Caco-2 (cell line): ENCODE data around the gene DDX4. TPM values are rescaled to one million over a fixed set of nuclear protein-coding genes. Genes with fewer than 3 reads are reported as not detected.

Experiments
- BruUV-seq: library from RNA; stranded (reverse); fragments of 400-500 nt; replicated peaks from 2 replicates; lab custom pipeline; 2021; lab: Mats Ljungman, UMichigan
- CTCF ChIA-PET: fragments of 300-600 bp; sonication (Branson Sonifier 250); formaldehyde crosslinking; loops from one replicate; lab custom pipeline; 2022; ENCODE audit warnings: antibody characterized with exemption; lab: Charles Lee
- POLR2A ChIA-PET: fragments of 300-600 bp; sonication (Branson Sonifier 250); formaldehyde crosslinking; loops from one replicate; lab custom pipeline; 2022; ENCODE audit warnings: antibody characterized with exemption; lab: Charles Lee
- DNase-seq, 2 experiments: peaks; one replicate each; pipeline versions ENCODE4 v3.0.0 to v3.0.0-alpha.2; 2020 to 2022
- H3K27me3 ChIP-seq: replicated peaks from 2 replicates; pipeline ENCODE4 v1.6.0; 2011; ENCODE audit warnings: low read length; ENCODE audit not compliant: control insufficient read depth, insufficient read depth
- H3K36me3 ChIP-seq: 2 replicates; pipeline ENCODE4 v1.5.1; 2011; ENCODE audit warnings: low read length; ENCODE audit not compliant: control insufficient read depth, insufficient read depth
- H3K4me1 ChIP-seq: fragments of 250-450 bp; sonication (Bioruptor Pico); 2 replicates; pipeline ENCODE4 v1.5.1; 2020; ENCODE audit warnings: mild to moderate bottlenecking
- H3K4me3 ChIP-seq: 2 replicates; pipeline ENCODE4 v1.5.1; 2011; ENCODE audit warnings: low read depth, mild to moderate bottlenecking, control low read depth, low read length
- H3K9me3 ChIP-seq: fragments of 250-450 bp; sonication (Bioruptor Pico); 2 replicates; pipeline ENCODE4 v1.5.1; 2020; ENCODE audit warnings: mild to moderate bottlenecking, moderate library complexity
- H3K27ac Mint-ChIP-seq: one replicate; pipeline ENCODE4 v1.8.0; 2022; ENCODE audit warnings: mixed read lengths; ENCODE audit not compliant: unreplicated experiment
- H3K27me3 Mint-ChIP-seq: one replicate; pipeline ENCODE4 v1.8.0; 2022; ENCODE audit warnings: mixed read lengths; ENCODE audit not compliant: insufficient read depth, unreplicated experiment
- H3K36me3 Mint-ChIP-seq: one replicate; pipeline ENCODE4 v1.8.0; 2022; ENCODE audit warnings: mild to moderate bottlenecking, mixed read lengths; ENCODE audit not compliant: insufficient read depth, unreplicated experiment
- H3K4me1 Mint-ChIP-seq: one replicate; pipeline ENCODE4 v1.8.0; 2022; ENCODE audit warnings: low read depth, mixed read lengths; ENCODE audit not compliant: unreplicated experiment
- H3K4me3 Mint-ChIP-seq: one replicate; pipeline ENCODE4 v1.8.0; 2022; ENCODE audit warnings: mild to moderate bottlenecking, moderate library complexity, mixed read lengths; ENCODE audit not compliant: unreplicated experiment
- H3K9me3 Mint-ChIP-seq: one replicate; pipeline ENCODE4 v1.8.0; 2022; ENCODE audit warnings: mixed read lengths; ENCODE audit not compliant: unreplicated experiment
- intact Hi-C: fragments of 100-400 bp; cut with micrococcal nuclease; formaldehyde crosslinking; loops from one replicate; pipeline ENCODE4 v1.10.0; 2022; ENCODE audit not compliant: unreplicated experiment
- total RNA-seq: library from RNA; stranded (reverse); gene quantifications from 2 replicates; pipeline ENCODE4 v1.2.3, GENCODE V29; 2022
- TF ChIP-seq, protein P1 (sequence below), 2 experiments: fragments of 200-600 bp in 1 of 2; IDR thresholded peaks; 1 replicate in 1 of 2; 2 replicates in 1 of 2; pipeline versions ENCODE4 v1.5.1 to v1.8.0; 2011 to 2022; ENCODE audit warnings: antibody characterized with exemption in 1 of 2, control low read depth in 1 of 2, inconsistent platforms in 1 of 2, low read depth in 1 of 2, low read length in 1 of 2, mild to moderate bottlenecking in 1 of 2, moderate library complexity in 1 of 2; ENCODE audit not compliant: insufficient read depth in 1 of 2, severe bottlenecking in 1 of 2, unreplicated experiment in 1 of 2

DDX4 gene
- total RNA-seq, 1 experiment from 2014 or later, result not detected

DNA sequence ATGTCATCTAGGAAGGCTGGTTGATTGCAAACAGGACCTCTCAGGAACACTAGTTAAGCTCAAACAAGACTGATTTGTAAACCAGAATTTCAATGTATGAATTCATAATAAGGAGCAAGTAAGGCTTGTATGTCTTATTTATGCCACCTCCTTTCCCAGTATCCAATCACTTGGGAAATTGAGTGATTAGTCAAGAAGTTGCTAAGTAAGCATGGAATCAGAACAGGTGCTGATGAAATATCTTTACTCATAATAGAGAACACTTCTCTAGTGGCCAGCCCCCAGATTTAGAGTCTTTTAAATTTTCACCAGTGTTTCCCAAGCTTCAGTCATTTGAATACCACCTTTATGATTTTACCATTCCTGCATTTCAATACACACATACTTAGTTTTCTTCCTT, 5.3 kb upstream of the DDX4 start:
- ChIA-PET CTCF (no interaction called here), POLR2A (no interaction called here)
- H3K4me3 ChIP-seq, result no peak overlapping the region
- no peaks in the 10 kb centered on the region for H3K27me3 Mint-ChIP-seq
- DNase-seq, result no peak
- BruUV-seq, result no TSS peak
- intact Hi-C loops, result no loop called here
- H3K36me3 Mint-ChIP-seq, result no peaks in the 10 kb centered on the region
- no peaks in the 10 kb centered on the region for H3K27me3 ChIP-seq
- TF ChIP-seq, protein P1, sequence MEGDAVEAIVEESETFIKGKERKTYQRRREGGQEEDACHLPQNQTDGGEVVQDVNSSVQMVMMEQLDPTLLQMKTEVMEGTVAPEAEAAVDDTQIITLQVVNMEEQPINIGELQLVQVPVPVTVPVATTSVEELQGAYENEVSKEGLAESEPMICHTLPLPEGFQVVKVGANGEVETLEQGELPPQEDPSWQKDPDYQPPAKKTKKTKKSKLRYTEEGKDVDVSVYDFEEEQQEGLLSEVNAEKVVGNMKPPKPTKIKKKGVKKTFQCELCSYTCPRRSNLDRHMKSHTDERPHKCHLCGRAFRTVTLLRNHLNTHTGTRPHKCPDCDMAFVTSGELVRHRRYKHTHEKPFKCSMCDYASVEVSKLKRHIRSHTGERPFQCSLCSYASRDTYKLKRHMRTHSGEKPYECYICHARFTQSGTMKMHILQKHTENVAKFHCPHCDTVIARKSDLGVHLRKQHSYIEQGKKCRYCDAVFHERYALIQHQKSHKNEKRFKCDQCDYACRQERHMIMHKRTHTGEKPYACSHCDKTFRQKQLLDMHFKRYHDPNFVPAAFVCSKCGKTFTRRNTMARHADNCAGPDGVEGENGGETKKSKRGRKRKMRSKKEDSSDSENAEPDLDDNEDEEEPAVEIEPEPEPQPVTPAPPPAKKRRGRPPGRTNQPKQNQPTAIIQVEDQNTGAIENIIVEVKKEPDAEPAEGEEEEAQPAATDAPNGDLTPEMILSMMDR (IDR thresholded peaks at IDR 0.05; ENCODE audit: insufficient read depth in 1 of 2, low read depth in 1 of 2, low read length in 1 of 2, severe bottlenecking in 1 of 2, unreplicated experiment in 1 of 2), result no peak
- H3K36me3 ChIP-seq, result no peaks in the 10 kb centered on the region
- H3K4me3 Mint-ChIP-seq, result no peak overlapping the region
- no peaks in the 10 kb centered on the region for H3K9me3 ChIP-seq
- H3K9me3 Mint-ChIP-seq, result no peaks in the 10 kb centered on the region
- H3K4me1 Mint-ChIP-seq, result no peaks in the 10 kb centered on the region
- no peaks in the 10 kb centered on the region for H3K4me1 ChIP-seq
- peak overlapping the region; percentile 11 for H3K27ac Mint-ChIP-seq

DNA sequence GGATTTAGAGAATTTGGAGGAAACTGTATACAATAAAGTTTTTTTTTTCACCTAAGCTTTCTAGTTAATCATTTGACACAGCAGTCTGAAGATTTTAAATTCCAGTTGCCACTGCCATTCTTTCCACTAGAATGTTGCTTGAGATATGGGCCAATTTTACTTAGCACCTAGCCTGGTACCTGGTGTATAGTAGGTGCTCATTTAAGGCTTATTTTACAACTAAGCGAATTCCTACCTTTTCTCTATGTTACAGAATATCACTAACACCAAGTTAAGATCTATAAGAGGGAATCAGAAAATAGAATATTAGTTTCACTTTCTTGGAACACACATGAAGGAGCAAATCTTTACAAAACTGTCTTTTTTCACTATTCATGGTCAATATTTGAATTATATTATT, 3.2 kb upstream of the DDX4 start:
- no peak for DNase-seq
- no peaks in the 10 kb centered on the region for H3K27me3 ChIP-seq
- BruUV-seq, result no TSS peak
- Mint-ChIP-seq H3K36me3 (no peaks in the 10 kb centered on the region), H3K27me3 (no peaks in the 10 kb centered on the region), H3K4me1 (no peaks in the 10 kb centered on the region), H3K4me3 (no peak overlapping the region), H3K27ac (no peak overlapping the region), H3K9me3 (no peaks in the 10 kb centered on the region)
- no peaks in the 10 kb centered on the region for H3K9me3 ChIP-seq
- POLR2A ChIA-PET, result no interaction called here
- H3K36me3 ChIP-seq, result no peaks in the 10 kb centered on the region
- intact Hi-C loops, result no loop called here
- H3K4me3 ChIP-seq, result no peak overlapping the region
- CTCF ChIA-PET, result no interaction called here
- TF ChIP-seq, protein P1 (IDR thresholded peaks at IDR 0.05; ENCODE audit: insufficient read depth in 1 of 2, low read depth in 1 of 2, low read length in 1 of 2, severe bottlenecking in 1 of 2, unreplicated experiment in 1 of 2), result no peak
- no peaks in the 10 kb centered on the region for H3K4me1 ChIP-seq

DNA sequence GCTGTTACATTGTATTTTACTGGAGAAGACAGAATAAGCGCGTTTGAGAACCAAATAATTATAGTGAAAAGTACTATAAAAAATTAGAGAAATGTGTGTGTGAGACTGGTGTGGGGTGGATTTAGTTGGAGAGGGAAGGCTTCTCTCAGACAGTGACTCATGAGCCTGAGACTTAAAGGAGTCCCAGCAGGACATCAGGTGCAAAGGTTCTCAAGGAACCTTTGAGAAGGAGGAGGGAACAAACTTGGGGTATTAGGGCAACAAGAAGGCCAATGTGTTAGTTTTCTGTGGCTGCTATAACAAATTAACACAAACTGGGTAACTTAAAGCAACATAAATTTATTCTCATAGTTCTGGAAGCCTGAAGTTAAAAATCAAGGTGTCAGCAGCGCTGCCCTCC, 4.9 kb downstream of the DDX4 start:
- CTCF ChIA-PET, result no interaction called here
- Mint-ChIP-seq H3K27ac (no peak overlapping the region), H3K4me1 (no peaks in the 10 kb centered on the region), H3K4me3 (no peak overlapping the region), H3K9me3 (no peaks in the 10 kb centered on the region), H3K27me3 (no peaks in the 10 kb centered on the region), H3K36me3 (no peaks in the 10 kb centered on the region)
- H3K4me1 ChIP-seq, result no peaks in the 10 kb centered on the region
- no peaks in the 10 kb centered on the region for H3K27me3 ChIP-seq
- no peak overlapping the region for H3K4me3 ChIP-seq
- POLR2A ChIA-PET, result no interaction called here
- no peaks in the 10 kb centered on the region for H3K36me3 ChIP-seq
- H3K9me3 ChIP-seq, result no peaks in the 10 kb centered on the region
- TF ChIP-seq, protein P1 (IDR thresholded peaks at IDR 0.05; ENCODE audit: insufficient read depth in 1 of 2, low read depth in 1 of 2, low read length in 1 of 2, severe bottlenecking in 1 of 2, unreplicated experiment in 1 of 2), result no peak
- intact Hi-C loops, result no loop called here
- BruUV-seq, result no TSS peak
- no peak for DNase-seq
